ENCODE measurements around the gene DAGLA.

DNA sequence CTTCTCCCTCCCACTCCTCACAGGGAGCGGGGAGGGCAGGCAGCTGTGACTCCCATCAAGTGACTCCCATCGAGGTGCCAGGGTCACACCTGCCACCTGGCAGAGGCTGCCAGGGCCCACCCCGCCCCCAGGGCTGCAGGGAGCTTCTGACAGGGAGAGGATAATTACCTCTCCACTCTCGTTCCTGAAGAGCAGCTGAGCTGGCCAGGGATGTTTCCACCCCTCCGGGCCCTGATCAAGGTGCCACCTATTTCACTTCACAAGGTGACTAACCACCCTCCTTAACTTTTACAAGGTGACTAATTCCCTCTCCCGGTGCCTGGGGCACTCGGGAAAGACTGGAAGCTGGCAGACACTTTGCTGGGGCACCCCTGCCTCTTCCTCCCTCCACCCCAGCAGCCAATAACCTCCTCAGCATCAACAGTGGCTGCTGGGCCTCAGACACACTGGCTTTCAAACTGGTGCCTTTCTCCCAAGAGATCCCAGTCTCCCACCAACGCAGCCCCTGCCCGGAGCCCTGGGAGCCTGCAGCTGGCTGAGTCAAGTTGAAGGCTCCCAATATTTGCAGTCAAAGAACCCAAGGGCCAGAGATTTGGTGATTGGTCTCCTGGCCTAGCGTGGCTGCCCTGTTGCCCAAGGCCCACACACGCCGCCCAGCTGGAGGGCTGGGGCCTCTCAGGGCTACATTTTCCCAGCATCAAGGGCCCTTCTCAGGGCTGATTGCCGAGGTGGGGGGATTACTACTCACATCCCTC lies 50.2 kb downstream of the DAGLA start:
- no peak for TF ChIP-seq POLR2A (IDR thresholded peaks at IDR 0.05)
- TF ChIP-seq, protein P1, sequence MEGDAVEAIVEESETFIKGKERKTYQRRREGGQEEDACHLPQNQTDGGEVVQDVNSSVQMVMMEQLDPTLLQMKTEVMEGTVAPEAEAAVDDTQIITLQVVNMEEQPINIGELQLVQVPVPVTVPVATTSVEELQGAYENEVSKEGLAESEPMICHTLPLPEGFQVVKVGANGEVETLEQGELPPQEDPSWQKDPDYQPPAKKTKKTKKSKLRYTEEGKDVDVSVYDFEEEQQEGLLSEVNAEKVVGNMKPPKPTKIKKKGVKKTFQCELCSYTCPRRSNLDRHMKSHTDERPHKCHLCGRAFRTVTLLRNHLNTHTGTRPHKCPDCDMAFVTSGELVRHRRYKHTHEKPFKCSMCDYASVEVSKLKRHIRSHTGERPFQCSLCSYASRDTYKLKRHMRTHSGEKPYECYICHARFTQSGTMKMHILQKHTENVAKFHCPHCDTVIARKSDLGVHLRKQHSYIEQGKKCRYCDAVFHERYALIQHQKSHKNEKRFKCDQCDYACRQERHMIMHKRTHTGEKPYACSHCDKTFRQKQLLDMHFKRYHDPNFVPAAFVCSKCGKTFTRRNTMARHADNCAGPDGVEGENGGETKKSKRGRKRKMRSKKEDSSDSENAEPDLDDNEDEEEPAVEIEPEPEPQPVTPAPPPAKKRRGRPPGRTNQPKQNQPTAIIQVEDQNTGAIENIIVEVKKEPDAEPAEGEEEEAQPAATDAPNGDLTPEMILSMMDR (IDR thresholded peaks at IDR 0.05), result no peak
